Occipital lobe (tissue), 2 donors: Measurements from ENCODE around the gene CELSR1. TPM values are rescaled to one million over a fixed set of nuclear protein-coding genes. Genes with fewer than 3 reads are reported as not detected.

Experiments
- DNase-seq: peaks from one replicate; lab custom pipeline; 2025; lab: John Stamatoyannopoulos, UW
- total RNA-seq: library from RNA; depleted of rRNA; stranded (reverse); fragments of >200 nt; gene quantifications from one replicate; pipeline ENCODE4 v1.2.3, GENCODE V29; 2014

CELSR1 gene
- total RNA-seq, 1 donor from 2014 or later: 4.1 TPM

DNA sequence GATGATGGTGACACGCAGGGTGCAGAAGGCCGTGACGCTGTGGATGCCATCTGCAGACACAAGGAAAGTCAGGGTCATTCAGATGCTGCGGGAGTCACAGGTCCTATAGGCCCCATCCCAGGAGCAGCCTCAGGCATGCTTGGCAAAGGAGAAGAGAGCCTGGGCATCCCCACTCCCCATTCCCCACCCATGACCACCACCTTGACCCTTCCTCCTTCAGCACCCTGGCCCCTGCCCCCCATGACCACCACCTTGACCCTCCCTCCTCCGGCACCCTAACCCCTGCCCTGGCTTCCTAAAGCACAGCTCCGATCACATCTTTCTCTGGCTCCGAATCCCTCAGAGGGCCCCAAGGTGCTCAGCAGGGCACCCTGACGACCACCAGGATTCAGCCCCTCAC, 73.1 kb downstream of the CELSR1 start:
- DNase-seq: no peak

DNA sequence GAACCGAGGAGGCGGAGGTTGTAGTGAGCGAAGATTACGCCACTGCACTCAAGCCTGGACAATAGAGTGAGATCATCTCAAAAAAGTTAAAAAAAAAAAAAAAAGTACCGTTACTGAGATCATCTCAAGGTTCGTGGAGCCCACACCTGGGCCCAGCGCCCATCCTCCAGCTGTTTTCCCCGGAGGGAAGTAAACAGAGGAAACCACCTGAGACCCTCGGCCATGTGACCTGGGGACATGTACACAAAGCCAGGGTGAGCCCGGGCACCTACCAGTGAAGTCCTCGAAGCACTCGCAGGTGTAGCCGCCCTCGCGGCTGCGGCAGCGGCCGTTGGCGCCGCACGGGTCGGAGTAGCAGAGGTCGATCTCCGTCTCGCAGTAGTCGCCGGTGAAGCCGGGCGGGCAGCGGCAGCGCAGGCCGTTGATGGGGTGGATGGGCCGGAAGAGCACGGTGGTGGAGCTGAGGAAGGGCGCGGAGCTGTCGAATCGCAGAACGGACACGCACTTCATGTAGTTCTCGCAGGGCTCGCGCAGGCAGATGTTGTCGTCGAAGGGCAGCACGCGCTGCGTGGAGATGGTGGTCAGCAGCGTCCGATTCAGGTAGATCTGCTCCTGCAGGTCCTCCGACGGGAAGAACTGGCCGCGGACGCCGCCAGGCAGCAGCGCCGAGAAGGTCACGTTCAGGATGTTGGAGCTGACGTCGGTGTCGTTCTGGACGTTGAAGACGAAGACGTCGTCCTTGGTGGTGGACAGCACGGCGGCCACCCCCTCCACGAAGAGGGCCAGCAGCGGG, 73.8 kb downstream of the CELSR1 start:
- DNase-seq: no peak

DNA sequence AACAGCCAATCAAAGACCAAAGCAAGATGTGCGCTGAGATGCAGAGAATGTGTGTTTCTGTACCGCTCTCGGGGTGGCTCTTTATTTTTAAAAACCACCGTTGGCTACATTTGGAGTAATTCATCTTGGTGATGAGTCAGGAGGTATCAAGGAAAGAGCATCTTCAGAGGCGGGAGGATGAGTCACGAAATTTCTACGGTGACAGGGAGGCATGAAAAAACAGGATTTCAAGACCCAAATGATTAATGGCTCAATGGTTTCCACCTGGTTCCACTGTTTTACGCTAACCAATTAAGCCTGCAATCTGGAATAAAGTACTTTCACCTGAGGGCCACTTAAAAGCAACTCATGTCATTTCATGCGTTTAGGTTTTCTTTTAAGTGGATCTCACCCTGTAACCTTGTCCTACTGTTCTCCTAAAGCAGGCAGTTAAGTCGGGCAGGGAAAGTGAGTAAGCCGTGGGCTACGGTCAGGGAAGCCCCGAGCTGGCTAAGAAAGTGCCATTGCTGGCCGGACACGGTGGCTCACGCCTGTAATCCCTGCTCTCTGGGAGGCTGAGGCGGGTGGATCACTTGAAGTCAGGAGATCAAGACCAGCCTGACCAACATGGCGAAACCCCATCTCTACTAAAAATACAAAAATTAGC, 74.6 kb downstream of the CELSR1 start:
- no peak for DNase-seq

DNA sequence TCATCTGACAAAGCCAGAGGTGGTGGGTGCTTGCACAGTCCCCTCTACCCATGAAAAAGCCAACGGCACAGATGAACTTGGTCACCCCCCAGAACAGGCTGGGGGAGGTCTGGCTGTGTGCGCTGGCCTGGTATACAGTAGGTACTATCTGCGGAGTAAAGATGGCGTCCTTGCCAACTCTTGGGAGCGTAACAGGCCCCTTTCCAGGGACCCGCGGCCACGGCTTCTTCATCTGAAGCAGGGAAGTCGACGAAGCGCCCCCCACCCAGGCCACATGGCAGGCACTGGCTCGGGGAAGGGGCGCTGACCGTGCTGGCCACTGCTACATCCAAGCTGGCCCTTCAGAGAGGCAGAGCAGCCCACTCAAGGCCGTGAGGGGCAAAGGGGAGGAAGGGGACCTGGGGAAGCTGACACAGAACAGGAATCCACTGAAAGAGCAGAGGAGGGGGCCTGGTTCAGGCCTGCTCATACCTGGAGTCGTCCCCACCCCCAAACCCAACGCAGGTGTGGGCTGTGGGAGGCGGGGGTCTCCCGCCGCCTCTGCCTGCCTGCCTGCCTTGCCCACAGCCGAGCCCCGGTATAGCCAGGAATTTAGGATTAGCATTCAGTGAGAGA, 75.7 kb downstream of the CELSR1 start:
- DNase-seq: no peak

DNA sequence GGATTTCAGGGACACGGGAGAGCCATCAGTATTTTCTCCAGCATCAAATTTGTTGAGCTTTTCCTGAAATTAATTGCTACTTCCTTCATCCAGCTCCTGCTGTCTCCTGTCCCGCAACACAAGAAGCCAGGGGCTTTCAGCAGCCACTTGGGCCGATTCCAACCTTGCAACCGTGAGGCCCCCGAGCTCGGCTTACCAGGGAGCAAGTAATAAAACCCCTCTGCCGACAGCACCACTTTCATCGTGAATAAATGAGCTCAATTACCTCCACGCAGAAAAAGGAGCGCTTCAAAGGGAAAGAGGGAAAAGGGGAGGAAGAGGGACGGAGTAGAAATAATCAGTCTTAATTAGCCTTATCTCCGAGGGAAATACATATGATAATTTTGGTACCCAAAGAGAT, 76.6 kb downstream of the CELSR1 start:
- no peak for DNase-seq

DNA sequence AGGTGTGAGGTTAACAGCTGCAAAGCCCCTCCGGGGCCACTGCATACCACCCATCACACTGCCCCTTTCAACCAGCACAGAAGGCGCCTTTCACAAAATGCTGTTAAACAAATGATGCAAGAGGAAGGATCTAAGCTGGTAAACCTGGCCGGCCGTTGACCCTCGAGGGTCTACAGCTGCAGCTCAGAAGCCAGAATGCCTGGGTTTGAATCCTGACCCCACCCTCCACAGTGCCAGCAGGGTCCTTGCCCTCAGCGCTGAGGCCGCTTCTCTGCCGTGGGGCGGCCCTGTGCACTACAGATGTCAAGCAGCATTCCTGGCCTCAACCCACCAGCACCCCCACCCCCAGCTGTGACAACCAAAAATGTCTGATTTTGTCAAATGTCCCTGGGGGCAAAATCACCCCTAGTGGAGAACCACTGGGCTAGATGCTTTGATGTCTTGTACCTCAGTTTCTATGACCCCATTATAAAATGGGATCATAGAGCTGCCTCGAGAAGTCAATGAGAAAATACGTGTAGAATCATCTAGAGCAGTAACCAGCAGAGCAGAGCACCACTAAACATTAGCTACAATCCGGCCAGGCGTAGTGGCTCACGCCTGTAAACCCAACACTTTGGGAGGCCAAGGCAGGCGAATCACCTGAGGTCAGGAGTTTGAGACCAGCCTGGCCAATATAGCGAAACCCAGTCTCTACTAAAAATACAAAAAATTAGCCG, 77.9 kb downstream of the CELSR1 start:
- no peak for DNase-seq

DNA sequence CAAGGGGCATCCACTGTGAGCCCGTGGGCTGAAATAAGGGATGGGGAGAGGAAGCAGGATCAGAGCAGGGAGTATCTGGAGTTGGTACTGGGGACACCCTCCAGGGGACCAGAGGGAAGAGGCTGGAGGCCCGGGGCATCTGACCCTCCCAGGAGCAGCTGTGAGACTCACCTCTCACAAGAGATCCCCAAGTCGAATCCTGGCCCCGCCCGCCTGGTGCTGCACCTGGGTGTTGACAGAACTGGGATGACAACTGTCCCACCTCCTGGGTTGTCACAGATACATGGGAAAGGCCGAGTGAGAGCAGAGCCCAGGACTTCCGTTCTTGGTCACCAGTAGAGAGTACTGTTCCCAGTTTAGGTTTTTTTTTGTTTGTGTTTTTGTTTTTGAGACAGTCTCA, 78.9 kb downstream of the CELSR1 start:
- no peak for DNase-seq

DNA sequence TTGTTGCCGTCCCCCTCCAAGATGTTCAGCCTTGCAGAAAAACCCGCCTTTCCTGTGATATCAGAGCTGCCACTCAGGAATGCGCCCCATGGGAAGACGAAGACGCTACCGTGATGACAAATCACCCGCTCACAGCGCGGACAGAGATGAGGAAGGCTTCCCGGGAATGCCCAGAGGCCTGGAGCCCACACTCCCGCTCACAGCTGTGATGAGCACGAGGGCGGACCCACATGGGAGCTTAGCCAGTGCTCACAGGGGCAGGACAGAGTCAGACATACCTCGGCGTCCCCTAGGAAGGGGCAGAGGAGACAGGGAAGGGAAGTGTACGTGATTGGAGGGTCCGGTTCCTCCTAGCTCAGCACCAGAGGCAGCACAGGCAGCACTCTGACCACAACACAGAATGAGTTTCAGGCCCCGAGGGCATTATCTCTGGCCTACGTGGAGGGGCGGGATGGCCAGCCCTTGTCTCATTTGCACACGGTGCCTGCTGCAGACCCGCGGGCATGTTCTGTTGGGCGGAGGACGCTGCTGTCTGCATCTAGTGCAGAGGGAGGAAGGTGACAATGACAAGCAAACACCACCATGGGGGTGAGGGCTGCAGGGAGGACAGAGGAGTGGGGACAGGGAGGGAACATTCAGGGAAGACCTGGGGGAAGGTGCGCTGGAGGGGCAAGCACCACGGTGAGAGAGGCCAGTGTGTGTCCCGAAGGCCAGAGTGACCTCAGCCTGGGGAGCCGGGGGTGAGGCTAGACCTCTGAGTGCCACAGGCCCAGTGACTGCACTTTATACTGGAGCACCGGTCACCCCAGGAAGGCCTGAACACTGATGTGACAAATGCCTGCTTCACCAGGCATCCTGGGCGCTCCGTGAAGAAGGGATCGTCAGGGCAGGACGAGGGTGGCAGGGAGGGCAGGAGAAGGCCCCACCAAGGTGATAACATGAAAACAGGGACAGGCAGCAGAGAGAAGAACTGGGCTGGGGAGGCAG, 79.6 kb downstream of the CELSR1 start:
- no peak for DNase-seq

DNA sequence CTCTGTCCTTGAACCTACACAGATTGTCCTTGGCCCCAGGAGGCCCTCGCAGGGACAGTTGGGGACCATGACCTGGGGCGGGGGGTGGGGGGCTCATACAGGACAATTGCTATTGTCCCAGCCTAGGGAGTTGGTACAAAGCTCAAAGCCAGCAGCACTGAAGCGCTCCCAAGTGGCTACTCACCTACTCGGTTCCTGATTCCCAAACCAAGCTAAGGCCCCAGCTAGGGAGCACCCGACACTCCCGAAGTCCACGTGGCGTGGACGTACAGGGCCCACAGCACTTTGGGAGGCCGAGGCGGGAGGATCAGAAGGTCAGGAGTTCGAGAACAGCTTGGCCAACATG, 80.6 kb downstream of the CELSR1 start:
- DNase-seq: no peak

DNA sequence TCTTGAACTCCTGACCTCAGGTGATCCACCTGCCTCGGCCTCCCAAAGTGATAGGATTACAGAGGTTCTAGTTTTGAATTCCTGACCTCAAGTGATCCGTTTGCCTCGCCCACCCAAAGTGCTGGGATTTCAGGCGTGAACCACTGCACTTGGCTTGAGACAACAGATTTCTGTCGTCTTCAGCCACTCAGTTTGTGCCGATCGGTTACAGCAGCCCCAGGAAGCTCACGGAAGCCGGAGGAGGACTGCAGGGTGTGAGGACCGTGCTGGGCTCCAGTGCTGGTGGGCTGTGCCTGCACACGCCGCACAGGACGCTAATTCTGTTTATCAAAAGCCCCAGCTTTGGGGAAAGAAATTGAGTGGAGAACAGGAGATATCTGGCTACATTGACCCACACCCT, 82.0 kb downstream of the CELSR1 start:
- DNase-seq: no peak

DNA sequence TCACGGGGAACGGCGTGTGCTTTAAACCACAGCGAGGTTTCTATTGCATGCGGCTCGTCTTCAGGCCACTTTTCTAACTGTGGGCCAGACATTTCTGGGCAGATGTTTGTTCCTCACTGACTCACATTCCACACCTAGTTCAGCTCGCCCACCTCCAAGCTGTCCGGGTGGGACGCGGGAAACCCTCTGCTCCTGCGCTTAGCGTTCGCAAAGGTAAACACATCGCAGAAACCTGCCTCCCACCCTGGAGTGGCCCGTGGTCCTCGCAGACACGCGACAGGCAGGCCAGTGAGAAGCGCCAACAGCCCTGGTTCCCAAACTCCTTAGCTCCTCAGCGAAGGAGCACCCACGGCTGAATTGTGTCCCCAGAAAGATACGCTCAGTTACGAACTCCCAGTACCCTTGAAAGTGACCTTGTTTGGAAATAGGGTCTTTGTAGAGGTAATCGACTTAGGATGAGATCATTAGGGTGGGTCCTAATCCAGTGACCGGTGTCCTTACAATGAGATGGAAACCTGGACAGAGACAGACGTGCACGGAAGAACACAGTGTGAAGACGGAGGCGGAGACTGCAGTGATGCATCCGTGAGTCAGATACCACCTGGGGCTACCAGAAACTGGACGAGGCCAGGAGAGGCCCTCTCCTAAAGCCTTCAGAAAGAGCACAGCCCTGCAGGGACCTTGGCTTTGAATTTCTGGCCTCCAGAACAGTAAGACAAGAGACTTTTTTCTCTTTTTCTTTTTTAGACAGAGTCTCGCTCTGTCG, 82.7 kb downstream of the CELSR1 start:
- no peak for DNase-seq

DNA sequence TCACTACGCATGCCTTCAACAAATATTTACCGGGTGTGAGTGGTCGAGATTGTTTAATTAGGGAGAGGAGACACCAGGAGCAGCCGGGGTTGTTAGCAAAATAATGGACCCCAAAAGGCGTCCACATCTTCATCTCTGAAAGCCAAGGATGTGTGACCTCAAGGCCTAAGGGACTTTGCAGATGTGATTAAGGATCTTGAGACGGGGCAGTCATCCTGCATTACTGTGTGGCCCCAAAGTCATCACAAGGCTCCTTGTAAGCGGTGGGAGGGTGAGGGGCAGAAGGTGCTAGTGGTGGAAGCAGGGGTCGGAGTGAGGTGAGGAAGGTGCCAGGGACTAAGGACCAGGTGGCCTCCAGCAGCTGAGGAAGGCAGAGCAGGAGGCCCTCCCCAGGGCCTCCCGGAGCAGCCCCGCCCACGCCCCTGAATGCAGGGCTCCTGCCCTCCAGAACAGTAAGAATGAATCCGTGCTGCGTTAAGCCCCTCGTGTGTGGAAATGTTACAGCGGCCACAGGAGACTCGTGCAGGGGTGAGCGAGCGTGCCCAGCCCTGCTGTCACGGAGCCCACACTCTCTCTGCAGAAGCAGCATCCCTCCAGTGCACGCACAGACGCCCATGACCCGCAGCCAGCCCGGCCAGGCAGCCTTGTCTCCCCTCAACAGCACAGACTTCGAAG, 83.5 kb downstream of the CELSR1 start:
- DNase-seq: no peak

DNA sequence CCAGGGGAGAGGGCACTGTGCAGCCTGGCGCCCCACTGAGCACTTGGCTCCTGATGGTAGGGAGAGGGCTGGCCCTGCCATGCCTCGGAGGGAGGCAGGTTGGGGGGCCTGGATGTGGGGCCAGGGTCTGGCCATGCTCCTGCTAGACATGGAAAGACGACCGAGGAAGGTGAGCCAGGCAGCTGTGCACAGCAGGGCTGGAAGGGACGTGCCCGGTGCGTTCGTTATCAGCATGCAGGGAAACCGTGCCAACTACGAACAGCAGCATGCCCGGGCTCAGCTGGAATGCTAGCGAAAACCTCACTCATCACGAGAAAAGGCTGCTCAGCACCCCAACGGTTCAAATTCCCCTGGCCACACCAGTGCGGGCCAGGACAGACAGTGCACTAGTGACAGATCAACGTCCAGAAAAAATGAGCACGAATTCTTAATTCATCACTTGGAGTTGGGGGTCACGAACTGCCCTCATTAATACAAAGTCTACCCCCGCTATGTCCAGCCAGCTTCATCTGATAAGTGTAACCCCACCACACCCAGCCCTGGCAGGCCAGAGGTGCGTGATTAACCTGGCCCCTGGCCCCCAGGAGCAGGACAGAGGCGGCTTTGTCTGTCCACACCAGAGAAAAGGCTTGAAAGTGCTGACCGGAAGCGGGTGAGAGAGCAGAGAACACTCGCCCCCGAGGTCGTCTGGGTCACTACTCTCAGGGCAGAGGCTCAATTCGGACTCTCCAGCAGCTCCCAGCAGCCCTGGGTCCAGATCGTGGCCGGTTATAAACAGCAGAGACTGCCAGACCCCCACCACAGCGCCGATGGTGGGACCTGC, 84.2 kb downstream of the CELSR1 start:
- DNase-seq: no peak

DNA sequence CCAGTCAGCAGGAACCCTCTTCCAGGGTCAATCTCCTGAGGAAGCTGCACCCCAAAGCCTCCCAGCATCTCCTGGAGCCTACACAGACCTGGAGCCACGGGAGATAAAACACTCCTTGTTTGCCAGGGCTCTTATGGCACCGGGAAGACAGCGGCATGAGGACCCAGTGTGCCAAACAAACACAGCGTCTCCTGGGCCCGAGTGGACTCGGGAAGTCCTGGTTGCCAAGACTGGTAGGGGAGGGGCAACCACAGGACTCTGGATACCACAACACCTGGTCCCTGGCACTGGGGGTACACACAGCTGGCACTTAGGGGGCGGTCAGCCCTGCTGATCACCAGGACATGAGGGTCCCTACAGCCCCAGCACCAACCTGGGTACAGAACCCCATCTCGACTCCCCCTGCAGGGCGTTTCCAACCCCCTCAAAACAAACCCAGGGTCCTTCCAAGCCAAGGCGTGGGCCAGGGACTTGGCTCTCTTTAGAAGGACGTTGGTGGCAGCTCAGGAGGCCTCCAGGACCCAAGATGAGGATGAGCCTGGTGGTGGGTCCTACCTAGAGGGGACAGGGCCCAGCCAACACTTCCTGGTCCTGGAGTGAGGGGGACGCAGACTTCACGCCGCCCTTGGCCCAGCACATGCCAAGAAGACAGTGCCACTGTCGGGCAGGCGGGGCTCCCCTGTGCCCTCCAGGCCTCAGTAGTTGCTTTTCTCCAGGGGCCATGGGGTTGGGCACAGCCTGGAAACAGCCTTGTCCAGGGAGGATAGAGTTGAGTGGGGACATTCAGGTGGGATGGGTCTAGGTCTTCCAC, 85.0 kb downstream of the CELSR1 start:
- no peak for DNase-seq

DNA sequence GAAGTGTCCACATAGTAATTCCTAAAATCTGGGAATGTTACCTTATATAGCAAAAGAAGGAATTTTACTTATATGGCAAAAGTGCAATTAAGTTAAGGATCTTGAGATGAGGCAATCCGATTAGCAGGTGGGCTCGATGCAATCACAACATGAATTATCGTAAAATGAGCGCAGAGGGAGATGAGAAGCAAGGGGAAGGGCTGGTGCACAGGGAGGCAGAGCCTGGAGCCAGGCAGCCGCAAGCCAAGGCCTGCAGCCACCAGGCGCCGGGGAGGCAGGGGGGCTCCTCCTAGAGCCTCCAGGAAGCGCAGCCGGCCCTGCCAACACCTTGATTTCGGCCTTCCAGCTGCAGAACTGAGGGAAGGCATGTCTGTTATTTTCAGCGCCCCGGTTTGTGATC, 85.7 kb downstream of the CELSR1 start:
- no peak for DNase-seq

DNA sequence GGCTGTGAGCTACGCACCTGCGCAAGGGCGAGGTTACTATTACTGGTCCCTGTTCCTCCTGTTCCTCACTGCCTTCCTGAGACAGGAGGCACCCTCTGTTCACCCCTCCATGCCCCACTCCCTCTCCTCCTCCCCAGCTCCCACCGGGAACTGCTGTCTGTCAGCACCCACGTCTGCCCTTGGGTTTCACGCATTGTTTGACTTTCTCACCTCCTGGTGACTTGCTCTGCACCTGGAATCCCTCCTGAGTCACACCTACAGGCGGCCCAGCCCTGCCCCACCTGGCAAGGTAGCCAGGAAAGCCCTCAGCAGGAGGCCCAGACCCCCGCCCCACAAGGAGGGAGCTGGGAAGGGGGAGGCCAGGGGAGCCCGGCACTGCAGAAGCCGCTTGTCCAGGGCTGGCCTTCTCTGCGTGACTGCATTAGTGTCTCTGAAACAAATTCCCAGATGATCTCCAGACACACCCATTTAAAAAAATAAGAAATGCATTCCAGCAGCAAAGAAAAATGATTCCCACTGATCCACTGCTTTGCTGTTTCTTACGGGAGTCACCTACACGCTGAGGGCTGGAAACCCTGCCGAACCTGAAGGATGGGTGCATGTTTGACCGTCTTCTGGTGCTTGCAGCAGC, 86.4 kb downstream of the CELSR1 start:
- DNase-seq: no peak

DNA sequence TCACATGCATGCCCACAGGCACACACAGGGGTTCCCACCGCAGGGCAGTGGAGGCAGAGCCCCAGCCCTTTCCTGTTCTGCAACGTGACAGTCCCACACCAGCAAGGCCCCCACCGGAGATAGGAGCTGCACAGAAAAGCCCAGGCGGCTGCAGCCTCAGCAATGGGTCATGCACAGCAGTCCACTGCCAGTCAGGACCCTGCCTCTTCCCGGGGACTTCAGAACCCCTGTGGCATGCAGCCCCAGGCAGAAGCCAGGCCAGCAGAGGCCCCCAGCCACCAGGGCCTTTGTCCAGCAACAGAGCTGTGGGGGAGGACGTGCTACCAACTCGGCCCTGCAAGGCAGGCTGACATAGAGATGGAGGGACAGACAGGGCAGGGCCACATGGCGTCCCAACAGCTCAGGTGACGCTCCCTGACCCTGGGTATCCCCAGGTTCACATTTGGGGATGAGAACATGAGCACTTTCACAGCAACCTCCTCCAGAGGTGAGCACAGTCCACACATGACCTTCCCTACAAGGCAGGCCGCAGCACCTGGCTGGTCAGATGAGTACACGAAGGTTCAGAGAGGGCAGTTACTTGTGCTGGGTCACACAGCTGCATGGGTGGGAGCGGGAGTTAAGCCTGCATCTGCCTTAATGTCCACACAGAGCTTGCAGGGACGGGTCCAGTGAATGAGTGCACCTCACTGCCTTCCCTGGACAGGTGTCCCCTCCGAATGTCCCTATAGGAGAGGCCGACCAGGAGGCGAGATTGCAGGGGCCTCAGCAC, 87.3 kb downstream of the CELSR1 start:
- no peak for DNase-seq
